ENCODE data around the gene RIMBP2.

DNA sequence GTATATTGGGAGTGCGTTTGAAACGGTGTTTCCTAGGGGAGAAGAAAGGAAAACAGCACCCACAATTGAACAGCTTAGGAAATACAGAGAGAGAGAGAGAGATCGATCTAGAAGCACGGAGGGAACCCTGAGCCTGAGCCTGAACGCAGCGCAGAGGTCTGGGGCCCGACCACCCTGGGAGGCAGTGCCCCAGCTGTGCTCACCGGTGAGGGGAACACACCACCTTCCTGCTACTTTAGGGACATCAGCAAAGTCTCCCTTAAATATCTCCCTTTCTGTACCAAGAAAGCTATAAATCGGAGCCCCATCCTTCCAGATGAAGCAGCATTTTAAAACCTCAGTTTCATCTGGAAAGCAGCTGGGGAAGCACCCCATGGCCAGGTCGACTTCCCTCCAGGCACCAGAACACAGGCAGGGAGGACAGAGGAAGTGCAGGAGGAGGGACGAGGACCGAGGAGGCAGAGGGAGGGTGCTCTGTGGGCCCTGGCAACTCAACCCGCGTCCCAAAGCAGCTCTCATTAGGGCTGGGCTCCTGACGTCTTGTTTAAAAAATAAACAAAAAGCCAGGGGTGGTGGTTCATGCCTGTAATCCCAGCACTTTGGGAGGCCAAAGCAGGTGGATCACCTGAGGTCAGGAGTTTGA is 12.2 kb downstream of the RIMBP2 start:
- TF ChIP-seq, protein P1, sequence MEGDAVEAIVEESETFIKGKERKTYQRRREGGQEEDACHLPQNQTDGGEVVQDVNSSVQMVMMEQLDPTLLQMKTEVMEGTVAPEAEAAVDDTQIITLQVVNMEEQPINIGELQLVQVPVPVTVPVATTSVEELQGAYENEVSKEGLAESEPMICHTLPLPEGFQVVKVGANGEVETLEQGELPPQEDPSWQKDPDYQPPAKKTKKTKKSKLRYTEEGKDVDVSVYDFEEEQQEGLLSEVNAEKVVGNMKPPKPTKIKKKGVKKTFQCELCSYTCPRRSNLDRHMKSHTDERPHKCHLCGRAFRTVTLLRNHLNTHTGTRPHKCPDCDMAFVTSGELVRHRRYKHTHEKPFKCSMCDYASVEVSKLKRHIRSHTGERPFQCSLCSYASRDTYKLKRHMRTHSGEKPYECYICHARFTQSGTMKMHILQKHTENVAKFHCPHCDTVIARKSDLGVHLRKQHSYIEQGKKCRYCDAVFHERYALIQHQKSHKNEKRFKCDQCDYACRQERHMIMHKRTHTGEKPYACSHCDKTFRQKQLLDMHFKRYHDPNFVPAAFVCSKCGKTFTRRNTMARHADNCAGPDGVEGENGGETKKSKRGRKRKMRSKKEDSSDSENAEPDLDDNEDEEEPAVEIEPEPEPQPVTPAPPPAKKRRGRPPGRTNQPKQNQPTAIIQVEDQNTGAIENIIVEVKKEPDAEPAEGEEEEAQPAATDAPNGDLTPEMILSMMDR (IDR thresholded peaks at IDR 0.05; ENCODE audit: low read length), result no peak
- no peak for TF ChIP-seq EZH2 (IDR thresholded peaks at IDR 0.05; ENCODE audit: borderline replicate concordance, low read length)
